ENCODE results near the gene VAV1.

Gene VAV1

GRCh38 chr19:6809262-6809661 lies 36.8 kb downstream of the VAV1 start:
- H2AK5ac ChIP-seq (ENCODE audit: low read length): no peak overlapping the region

GRCh38 chr19:6811378-6811777 lies 38.9 kb downstream of the VAV1 start:
- H2AK5ac ChIP-seq (ENCODE audit: low read length): no peak overlapping the region
- H3K79me2 ChIP-seq (ENCODE audit: control insufficient read depth, insufficient read depth, low read length): no peaks in the 10 kb centered on the region
- H3K27ac ChIP-seq (ENCODE audit: low read depth, low read length): no peak overlapping the region
- no peak overlapping the region for H3K18ac ChIP-seq (ENCODE audit: low read length)
- no peak overlapping the region for H2BK15ac ChIP-seq (replicated peaks; ENCODE audit: low read depth)
- H4K5ac ChIP-seq (ENCODE audit: low read length): no peak overlapping the region
- no peaks in the 10 kb centered on the region for H3K36me3 ChIP-seq (ENCODE audit: control insufficient read depth, insufficient read depth, low read length)
- WGBS (ENCODE audit: extremely low coverage, insufficient coverage, low lambda C conversion rate): no CpG with 5 or more reads among the region's 3 CpGs
- no peaks in the 10 kb centered on the region for H3K27me3 ChIP-seq (ENCODE audit: insufficient read depth, low read length, poor library complexity)
- H4K8ac ChIP-seq (ENCODE audit: low read depth, low read length): no peak overlapping the region
- no peak overlapping the region for H3K23ac ChIP-seq (ENCODE audit: low read length)
- no peak for DNase-seq
- no peak overlapping the region for H3K9ac ChIP-seq (ENCODE audit: low read length)
- no peaks in the 10 kb centered on the region for H3K4me1 ChIP-seq (ENCODE audit: control insufficient read depth, low read depth, low read length)
- no peak overlapping the region for H2BK120ac ChIP-seq (ENCODE audit: low read depth, low read length)
- no peak overlapping the region for H3K4me2 ChIP-seq (ENCODE audit: low read length)
- H2BK5ac ChIP-seq (ENCODE audit: low read length): no peak overlapping the region
- H3K79me1 ChIP-seq (ENCODE audit: low read length): no peaks in the 10 kb centered on the region
- no peak overlapping the region for H3K4ac ChIP-seq (ENCODE audit: low read depth, low read length)
- no peak overlapping the region for H3K56ac ChIP-seq (ENCODE audit: low read length)
- H3K4me3 ChIP-seq (ENCODE audit: low read length): no peak overlapping the region

More at GRCh38 chr19:6809262-6809661, 36.8 kb downstream of the VAV1 start:
- no peak for DNase-seq
- Histone ChIP-seq H3K56ac (ENCODE audit: low read length) (no peak overlapping the region), H3K27me3 (ENCODE audit: insufficient read depth, low read length, poor library complexity) (no peaks in the 10 kb centered on the region), H3K4me2 (ENCODE audit: low read length) (no peak overlapping the region), H4K8ac (ENCODE audit: low read depth, low read length) (no peak overlapping the region), H2BK5ac (ENCODE audit: low read length) (no peak overlapping the region), H3K27ac (ENCODE audit: low read depth, low read length) (no peak overlapping the region), H3K79me2 (ENCODE audit: control insufficient read depth, insufficient read depth, low read length) (no peaks in the 10 kb centered on the region), H3K36me3 (ENCODE audit: control insufficient read depth, insufficient read depth, low read length) (no peaks in the 10 kb centered on the region), H3K4ac (ENCODE audit: low read depth, low read length) (no peak overlapping the region), H3K79me1 (ENCODE audit: low read length) (no peaks in the 10 kb centered on the region), H4K5ac (ENCODE audit: low read length) (no peak overlapping the region), H2BK15ac (replicated peaks; ENCODE audit: low read depth) (no peak overlapping the region), H3K18ac (ENCODE audit: low read length) (no peak overlapping the region), H3K23ac (ENCODE audit: low read length) (no peak overlapping the region), H3K4me3 (ENCODE audit: low read length) (no peak overlapping the region), H3K9ac (ENCODE audit: low read length) (no peak overlapping the region), H2BK120ac (ENCODE audit: low read depth, low read length) (no peak overlapping the region), H3K4me1 (ENCODE audit: control insufficient read depth, low read depth, low read length) (no peaks in the 10 kb centered on the region)
- no CpG with 5 or more reads among the region's 4 CpGs for WGBS (ENCODE audit: extremely low coverage, insufficient coverage, low lambda C conversion rate)

GRCh38 chr19:6811906-6812305 lies 39.4 kb downstream of the VAV1 start:
- WGBS (ENCODE audit: extremely low coverage, insufficient coverage, low lambda C conversion rate): no CpG with 5 or more reads among the region's 2 CpGs
- Histone ChIP-seq H3K4me3 (ENCODE audit: low read length) (no peak overlapping the region), H3K36me3 (ENCODE audit: control insufficient read depth, insufficient read depth, low read length) (no peaks in the 10 kb centered on the region), H3K4me1 (ENCODE audit: control insufficient read depth, low read depth, low read length) (no peaks in the 10 kb centered on the region), H3K79me1 (ENCODE audit: low read length) (no peaks in the 10 kb centered on the region), H3K27me3 (ENCODE audit: insufficient read depth, low read length, poor library complexity) (no peaks in the 10 kb centered on the region), H4K5ac (ENCODE audit: low read length) (no peak overlapping the region), H3K56ac (ENCODE audit: low read length) (no peak overlapping the region), H3K23ac (ENCODE audit: low read length) (no peak overlapping the region), H3K79me2 (ENCODE audit: control insufficient read depth, insufficient read depth, low read length) (no peaks in the 10 kb centered on the region), H3K4me2 (ENCODE audit: low read length) (no peak overlapping the region), H3K4ac (ENCODE audit: low read depth, low read length) (no peak overlapping the region), H2BK120ac (ENCODE audit: low read depth, low read length) (no peak overlapping the region), H2BK5ac (ENCODE audit: low read length) (no peak overlapping the region), H4K8ac (ENCODE audit: low read depth, low read length) (no peak overlapping the region), H3K27ac (ENCODE audit: low read depth, low read length) (no peak overlapping the region), H2BK15ac (replicated peaks; ENCODE audit: low read depth) (no peak overlapping the region), H3K18ac (ENCODE audit: low read length) (no peak overlapping the region), H2AK5ac (ENCODE audit: low read length) (no peak overlapping the region), H3K9ac (ENCODE audit: low read length) (no peak overlapping the region)
- DNase-seq: peak; percentile 66

- Histone ChIP-seq H3K79me1 (ENCODE audit: low read length) (no peaks in the 10 kb centered on the region), H2BK120ac (ENCODE audit: low read depth, low read length) (no peak overlapping the region), H3K23ac (ENCODE audit: low read length) (no peak overlapping the region), H3K9ac (ENCODE audit: low read length) (no peak overlapping the region), H3K36me3 (ENCODE audit: control insufficient read depth, insufficient read depth, low read length) (no peaks in the 10 kb centered on the region), H3K79me2 (ENCODE audit: control insufficient read depth, insufficient read depth, low read length) (no peaks in the 10 kb centered on the region), H4K5ac (ENCODE audit: low read length) (no peak overlapping the region), H3K56ac (ENCODE audit: low read length) (no peak overlapping the region), H2BK15ac (replicated peaks; ENCODE audit: low read depth) (no peak overlapping the region), H3K4me1 (ENCODE audit: control insufficient read depth, low read depth, low read length) (no peaks in the 10 kb centered on the region), H4K8ac (ENCODE audit: low read depth, low read length) (no peak overlapping the region), H3K4ac (ENCODE audit: low read depth, low read length) (no peak overlapping the region), H3K27ac (ENCODE audit: low read depth, low read length) (no peak overlapping the region), H3K4me2 (ENCODE audit: low read length) (no peak overlapping the region), H3K27me3 (ENCODE audit: insufficient read depth, low read length, poor library complexity) (no peaks in the 10 kb centered on the region), H3K18ac (ENCODE audit: low read length) (no peak overlapping the region), H2BK5ac (ENCODE audit: low read length) (no peak overlapping the region), H3K4me3 (ENCODE audit: low read length) (no peak overlapping the region), H2AK5ac (ENCODE audit: low read length) (no peak overlapping the region)
- 100% methylated on average over 1 of the region's 2 CpGs for WGBS (ENCODE audit: extremely low coverage, insufficient coverage, low lambda C conversion rate)
- no peak for DNase-seq
Observed at GRCh38 chr19:6812612-6813011, 40.1 kb downstream of the VAV1 start.

- no CpG with 5 or more reads among the region's 4 CpGs for WGBS (ENCODE audit: extremely low coverage, insufficient coverage, low lambda C conversion rate)
- H2BK15ac ChIP-seq (replicated peaks; ENCODE audit: low read depth): no peak overlapping the region
- no peak for DNase-seq
- H3K9ac ChIP-seq (ENCODE audit: low read length): no peak overlapping the region
- H3K18ac ChIP-seq (ENCODE audit: low read length): no peak overlapping the region
- no peak overlapping the region for H3K4me2 ChIP-seq (ENCODE audit: low read length)
- no peaks in the 10 kb centered on the region for H3K4me1 ChIP-seq (ENCODE audit: control insufficient read depth, low read depth, low read length)
- H2BK5ac ChIP-seq (ENCODE audit: low read length): no peak overlapping the region
- H4K5ac ChIP-seq (ENCODE audit: low read length): no peak overlapping the region
- H3K4me3 ChIP-seq (ENCODE audit: low read length): no peak overlapping the region
- H2BK120ac ChIP-seq (ENCODE audit: low read depth, low read length): no peak overlapping the region
- H3K56ac ChIP-seq (ENCODE audit: low read length): no peak overlapping the region
- no peaks in the 10 kb centered on the region for H3K79me2 ChIP-seq (ENCODE audit: control insufficient read depth, insufficient read depth, low read length)
- no peak overlapping the region for H4K8ac ChIP-seq (ENCODE audit: low read depth, low read length)
- no peak overlapping the region for H3K4ac ChIP-seq (ENCODE audit: low read depth, low read length)
- no peaks in the 10 kb centered on the region for H3K27me3 ChIP-seq (ENCODE audit: insufficient read depth, low read length, poor library complexity)
- H3K23ac ChIP-seq (ENCODE audit: low read length): no peak overlapping the region
- H3K36me3 ChIP-seq (ENCODE audit: control insufficient read depth, insufficient read depth, low read length): no peaks in the 10 kb centered on the region
- H2AK5ac ChIP-seq (ENCODE audit: low read length): no peak overlapping the region
- no peaks in the 10 kb centered on the region for H3K79me1 ChIP-seq (ENCODE audit: low read length)
- no peak overlapping the region for H3K27ac ChIP-seq (ENCODE audit: low read depth, low read length)
Observed at GRCh38 chr19:6813659-6814058, 41.2 kb downstream of the VAV1 start.

DNA sequence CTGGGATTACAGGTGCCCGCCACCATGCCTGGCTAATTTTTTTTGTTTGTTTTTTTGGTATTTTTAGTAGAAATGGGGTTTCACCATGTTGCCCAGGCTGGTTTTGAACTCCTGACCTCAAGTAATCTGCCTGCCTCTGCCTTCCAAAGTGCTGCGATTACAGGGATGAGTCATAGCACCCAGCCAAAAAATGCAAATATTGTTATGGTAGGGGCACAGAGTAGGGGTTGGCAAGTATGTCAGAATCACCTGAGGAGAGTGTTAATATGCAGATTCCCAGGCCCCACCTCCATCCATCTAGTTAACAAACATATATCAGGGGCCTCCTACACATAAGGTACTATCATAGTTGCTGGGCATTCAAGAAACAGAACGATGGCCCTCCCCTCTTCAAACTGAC lies 44.7 kb downstream of the VAV1 start:
- Histone ChIP-seq H2BK5ac (ENCODE audit: low read length) (no peak overlapping the region), H3K4ac (ENCODE audit: low read depth, low read length) (no peak overlapping the region), H2BK120ac (ENCODE audit: low read depth, low read length) (no peak overlapping the region), H3K4me3 (ENCODE audit: low read length) (no peak overlapping the region), H3K56ac (ENCODE audit: low read length) (no peak overlapping the region), H4K8ac (ENCODE audit: low read depth, low read length) (no peak overlapping the region), H3K27me3 (ENCODE audit: insufficient read depth, low read length, poor library complexity) (no peaks in the 10 kb centered on the region), H3K4me2 (ENCODE audit: low read length) (no peak overlapping the region), H3K27ac (ENCODE audit: low read depth, low read length) (no peak overlapping the region), H3K9ac (ENCODE audit: low read length) (no peak overlapping the region), H3K79me2 (ENCODE audit: control insufficient read depth, insufficient read depth, low read length) (no peaks in the 10 kb centered on the region), H3K36me3 (ENCODE audit: control insufficient read depth, insufficient read depth, low read length) (no peaks in the 10 kb centered on the region), H3K79me1 (ENCODE audit: low read length) (no peaks in the 10 kb centered on the region), H2AK5ac (ENCODE audit: low read length) (no peak overlapping the region), H2BK15ac (replicated peaks; ENCODE audit: low read depth) (no peak overlapping the region), H3K4me1 (ENCODE audit: control insufficient read depth, low read depth, low read length) (no peaks in the 10 kb centered on the region), H3K18ac (ENCODE audit: low read length) (no peak overlapping the region), H4K5ac (ENCODE audit: low read length) (no peak overlapping the region), H3K23ac (ENCODE audit: low read length) (no peak overlapping the region)
- no peak for DNase-seq
- no CpG with 5 or more reads among the region's 3 CpGs for WGBS (ENCODE audit: extremely low coverage, insufficient coverage, low lambda C conversion rate)
